D721Med (cell line): Measurements from ENCODE around the gene GNPTG.

Source experiments
- DNase-seq: peaks from one replicate; pipeline ENCODE4 v3.0.0; 2011; ENCODE audit warnings: low spot score; ENCODE audit not compliant: insufficient read length
- FAIRE-seq: peaks from 2 replicates; lab custom pipeline; 2011; peaks lifted over from hg19 to GRCh38; lab: Jason Lieb, UNC
- CTCF ChIP-seq: IDR thresholded peaks from 2 replicates; pipeline ENCODE4 v1.5.1; 2012; ENCODE audit warnings: mild to moderate bottlenecking, control low read depth; ENCODE audit not compliant: insufficient read depth; ENCODE audit errors: missing control alignments

The GNPTG gene

GRCh38 chr16:1366712-1367299, 15.1 kb downstream of the GNPTG start:
- FAIRE-seq: no peak
- no peak for TF ChIP-seq CTCF
- DNase-seq: no peak

DNA sequence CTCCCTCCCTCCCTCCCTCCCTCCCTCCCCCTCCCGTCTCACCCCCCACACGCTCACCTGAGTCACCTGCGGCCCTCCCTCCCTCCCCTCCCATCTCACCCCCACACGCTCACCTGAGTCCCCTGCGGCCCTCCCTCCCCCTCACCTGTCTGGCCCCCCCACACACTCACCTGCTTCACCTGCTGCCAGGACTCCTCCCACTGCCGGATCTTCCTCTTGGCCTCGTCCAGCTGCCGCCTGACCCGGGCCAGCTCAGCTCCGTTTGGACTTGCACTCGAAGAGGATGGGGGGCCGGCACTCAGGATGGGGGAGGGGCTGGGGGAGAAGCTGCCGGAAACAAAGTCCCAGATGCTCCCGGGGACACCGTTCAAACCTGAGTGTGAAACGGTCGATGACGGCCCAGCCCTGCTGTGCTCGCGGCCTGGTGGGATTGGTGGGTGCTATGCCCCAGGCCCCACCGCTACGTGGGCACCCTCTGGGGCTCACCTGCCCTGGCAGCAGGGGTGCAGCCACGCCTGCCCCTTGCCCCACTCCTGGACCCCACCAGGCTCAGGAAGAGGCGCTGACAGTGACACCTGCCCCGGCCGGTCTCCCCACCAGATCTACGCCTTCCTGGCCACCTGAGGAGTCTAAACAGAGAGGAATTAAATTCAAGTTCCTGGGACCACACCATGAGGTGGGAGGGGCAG, 15.9 kb downstream of the GNPTG start:
- FAIRE-seq: no peak
- TF ChIP-seq CTCF: no peak
- no peak for DNase-seq

DNA sequence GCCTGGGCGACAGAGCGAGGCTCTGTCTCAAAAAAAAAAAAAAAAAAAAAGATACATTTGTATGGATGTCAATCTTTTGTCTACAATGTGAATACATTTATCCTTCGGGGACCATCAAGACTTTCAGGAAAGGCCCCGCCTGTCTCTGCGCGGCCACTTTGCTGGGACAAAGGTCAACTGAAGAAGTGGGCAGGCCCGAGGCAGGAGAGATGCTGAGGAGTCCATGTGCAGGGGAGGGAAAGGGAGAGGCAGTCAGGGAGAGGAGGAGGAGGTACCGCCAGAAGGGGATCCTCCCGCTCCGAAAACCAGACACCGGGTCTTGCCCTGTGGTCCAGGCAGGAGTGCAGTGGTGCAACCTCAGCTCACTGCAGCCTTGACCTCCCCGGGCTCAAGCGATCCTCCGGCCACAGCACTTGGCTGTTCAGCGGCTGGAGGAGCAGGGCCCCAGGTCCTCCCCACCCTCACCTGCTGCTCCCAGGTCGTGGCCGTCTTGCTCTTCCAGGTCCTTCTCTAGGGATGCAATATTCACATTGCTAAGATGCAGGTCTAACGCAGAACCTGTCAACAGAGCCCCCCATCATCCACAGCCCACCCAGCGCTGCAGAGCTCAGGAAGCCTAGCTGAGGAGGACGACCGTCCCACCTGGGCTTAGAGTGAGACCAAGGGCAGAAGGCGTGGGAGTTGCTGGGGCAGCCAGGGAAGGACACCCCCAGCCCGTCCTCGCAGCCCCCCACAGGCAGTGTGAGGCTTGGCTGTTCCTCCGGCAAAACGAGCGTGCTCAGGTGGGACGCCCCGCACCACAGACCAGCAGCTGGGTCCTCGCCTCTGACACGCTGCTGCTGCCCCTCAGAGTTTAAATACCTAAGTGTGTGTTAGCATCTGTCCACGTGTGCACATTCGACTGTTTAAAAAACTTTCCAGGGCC, 19.6 kb downstream of the GNPTG start:
- TF ChIP-seq CTCF: no peak
- no peak for DNase-seq
- FAIRE-seq: no peak

GRCh38 chr16:1372292-1372950, 20.7 kb downstream of the GNPTG start:
- no peak for TF ChIP-seq CTCF
- FAIRE-seq: no peak
- no peak for DNase-seq

GRCh38 chr16:1374418-1375297, 22.9 kb downstream of the GNPTG start:
- TF ChIP-seq CTCF: no peak
- FAIRE-seq (no peak), DNase-seq (no peak)

GRCh38 chr16:1375298-1375640, 23.5 kb downstream of the GNPTG start:
- DNase-seq (no peak), FAIRE-seq (no peak)
- TF ChIP-seq CTCF: no peak
